Fibroblast of the aortic adventitia (primary cell): ENCODE measurements around the gene NLK. TPM values are rescaled to one million over a fixed set of nuclear protein-coding genes. Genes with fewer than 3 reads are reported as not detected.
A peak's percentile ranks its signal among the peaks of the same experiment; 100 is the strongest.
"Not testable (repeated sequence)": the region's sequence is repeated elsewhere in the genome, so short reads cannot be mapped to it uniquely, and the experiment has no call there.

ENCODE experiments used
- DNase-seq: peaks from one replicate; pipeline ENCODE4 v3.0.0-alpha.2; 2010; ENCODE audit warnings: low read depth
- H3K4me3 ChIP-seq: 2 replicates; pipeline ENCODE4 v1.5.1; 2011; ENCODE audit warnings: low read depth, mild to moderate bottlenecking, control low read depth, low read length, moderate library complexity
- CTCF ChIP-seq: IDR thresholded peaks from 2 replicates; pipeline ENCODE4 v1.5.1; 2011; ENCODE audit warnings: mild to moderate bottlenecking, low read length, control low read depth, inconsistent platforms; ENCODE audit not compliant: insufficient read depth
- total RNA-seq: library from RNA; depleted of rRNA; stranded (reverse); fragments of >200 nt; gene quantifications from 2 replicates; pipeline ENCODE4 v1.2.3, GENCODE V29; 2012; ENCODE audit warnings: low replicate concordance

Gene NLK
- total RNA-seq, 1 donor = 12.2 TPM

GRCh38 chr17:28228986-28229729 is 186.7 kb downstream of the NLK start:
- no peak for DNase-seq
- no peak for TF ChIP-seq CTCF
- H3K4me3 ChIP-seq = no peak overlapping the region

- TF ChIP-seq CTCF = no peak
- no peak for DNase-seq
- no peak overlapping the region for H3K4me3 ChIP-seq
These were observed 187.5 kb downstream of the NLK start for GRCh38 chr17:28230011-28230410.

- H3K4me3 ChIP-seq, DNase-seq: not testable (repeated sequence)
These were observed 188.1 kb downstream of the NLK start for GRCh38 chr17:28230607-28231006.

GRCh38 chr17:28231624-28232023 is 189.1 kb downstream of the NLK start:
- DNase-seq, H3K4me3 ChIP-seq: not testable (repeated sequence)

- peak; percentile 33 for DNase-seq
- TF ChIP-seq CTCF = peak; percentile 46
- not testable (repeated sequence) for H3K4me3 ChIP-seq
These were observed 190.7 kb downstream of the NLK start for GRCh38 chr17:28232966-28233870.

- DNase-seq, H3K4me3 ChIP-seq: not testable (repeated sequence)
These were observed 191.7 kb downstream of the NLK start for GRCh38 chr17:28233872-28234856.

- not testable (repeated sequence) for DNase-seq, H3K4me3 ChIP-seq
These were observed 192.7 kb downstream of the NLK start for GRCh38 chr17:28235066-28235700.

- DNase-seq, H3K4me3 ChIP-seq: not testable (repeated sequence)
These were observed 193.7 kb downstream of the NLK start for GRCh38 chr17:28236033-28236653.

GRCh38 chr17:28238547-28239270 is 196.2 kb downstream of the NLK start:
- not testable (repeated sequence) for H3K4me3 ChIP-seq, DNase-seq
